Loucy (cell line): ENCODE data around the gene DNM2.

ENCODE experiments used
- H2AFZ ChIP-seq: fragments of 200-600 bp; sonication (generic); 2 replicates; pipeline ENCODE4 v1.6.0; 2016; ENCODE audit warnings: antibody characterized with exemption, mild to moderate bottlenecking, low read length, moderate library complexity
- H3F3A ChIP-seq: fragments of 200-600 bp; 2 replicates; pipeline ENCODE4 v1.6.0; 2016; ENCODE audit warnings: antibody characterized with exemption, low read depth, mild to moderate bottlenecking
- H3K27me3 ChIP-seq: fragments of 200-600 bp; sonication (generic); 2 replicates; pipeline ENCODE4 v1.6.1; 2014; ENCODE audit warnings: low read length, mild to moderate bottlenecking; ENCODE audit not compliant: insufficient read depth, poor library complexity, severe bottlenecking
- H3K36me3 ChIP-seq: fragments of 200-600 bp; sonication (generic); 2 replicates; pipeline ENCODE4 v1.6.1; 2016; ENCODE audit warnings: low read length; ENCODE audit not compliant: insufficient read depth
- H3K4me1 ChIP-seq: fragments of 200-600 bp; sonication (generic); 2 replicates; pipeline ENCODE4 v1.5.1; 2014; ENCODE audit warnings: low read length, mild to moderate bottlenecking; ENCODE audit not compliant: insufficient read depth, poor library complexity, severe bottlenecking
- H3K4me2 ChIP-seq: fragments of 200-600 bp; sonication (generic); 2 replicates; pipeline ENCODE4 v1.6.0; 2014; ENCODE audit warnings: antibody characterized with exemption, low read length, low read depth, mild to moderate bottlenecking; ENCODE audit not compliant: poor library complexity, severe bottlenecking
- H3K4me3 ChIP-seq: fragments of 200-600 bp; sonication (generic); 2 replicates; pipeline ENCODE4 v1.5.1; 2014; ENCODE audit warnings: low read length, mild to moderate bottlenecking, mixed read lengths; ENCODE audit not compliant: poor library complexity, severe bottlenecking
- H3K79me2 ChIP-seq: fragments of 200-600 bp; sonication (generic); 2 replicates; pipeline ENCODE4 v1.6.1; 2014; ENCODE audit warnings: low read length; ENCODE audit not compliant: insufficient read depth
- H3K9ac ChIP-seq: fragments of 200-600 bp; sonication (generic); 2 replicates; pipeline ENCODE4 v1.6.0; 2014; ENCODE audit warnings: mild to moderate bottlenecking, low read depth, low read length, moderate library complexity; ENCODE audit not compliant: poor library complexity, severe bottlenecking
- H3K9me2 ChIP-seq: fragments of 200-600 bp; sonication (generic); replicated peaks from 2 replicates; pipeline ENCODE4 v1.6.1; 2016; ENCODE audit warnings: low read depth, low read length, mixed read lengths
- H3K9me3 ChIP-seq: fragments of 200-600 bp; sonication (generic); 2 replicates; pipeline ENCODE4 v1.6.1; 2014; ENCODE audit warnings: mild to moderate bottlenecking, antibody characterized with exemption, low read length, low read depth; ENCODE audit not compliant: insufficient read depth
- H4K20me1 ChIP-seq: fragments of 200-600 bp; sonication (generic); 2 replicates; pipeline ENCODE4 v1.6.0; 2014; ENCODE audit warnings: antibody characterized with exemption, low read length, mild to moderate bottlenecking; ENCODE audit not compliant: insufficient read depth, poor library complexity, severe bottlenecking
- CTCF ChIP-seq: fragments of 200-600 bp; sonication (generic); conservative IDR thresholded peaks from 2 replicates; pipeline ENCODE4 v1.5.1; 2014; ENCODE audit warnings: mild to moderate bottlenecking, antibody characterized with exemption, low read length
- EZH2phosphoT487 ChIP-seq: fragments of 200-600 bp; IDR thresholded peaks from 2 replicates; pipeline ENCODE4 v1.6.1; 2018; ENCODE audit warnings: antibody characterized with exemption, mild to moderate bottlenecking, moderate library complexity, borderline replicate concordance

The DNM2 gene

GRCh38 chr19:10803252-10803651 is 85.4 kb downstream of the DNM2 start:
- Histone ChIP-seq H3K79me2 (no peaks in the 10 kb centered on the region), H2AFZ (no peak overlapping the region), H3K36me3 (peaks cover 70% of the 10 kb centered on the region; the same call in 1 of the 2 replicates), H3K4me1 (no peaks in the 10 kb centered on the region), H3K27me3 (no peaks in the 10 kb centered on the region), H3K9ac (no peak overlapping the region), H3F3A (no peaks in the 10 kb centered on the region), H3K9me3 (no peaks in the 10 kb centered on the region), H3K4me3 (no peak overlapping the region), H3K4me2 (no peak overlapping the region), H3K9me2 (no peaks in the 10 kb centered on the region), H4K20me1 (no peaks in the 10 kb centered on the region)
- no peak for TF ChIP-seq CTCF

DNA sequence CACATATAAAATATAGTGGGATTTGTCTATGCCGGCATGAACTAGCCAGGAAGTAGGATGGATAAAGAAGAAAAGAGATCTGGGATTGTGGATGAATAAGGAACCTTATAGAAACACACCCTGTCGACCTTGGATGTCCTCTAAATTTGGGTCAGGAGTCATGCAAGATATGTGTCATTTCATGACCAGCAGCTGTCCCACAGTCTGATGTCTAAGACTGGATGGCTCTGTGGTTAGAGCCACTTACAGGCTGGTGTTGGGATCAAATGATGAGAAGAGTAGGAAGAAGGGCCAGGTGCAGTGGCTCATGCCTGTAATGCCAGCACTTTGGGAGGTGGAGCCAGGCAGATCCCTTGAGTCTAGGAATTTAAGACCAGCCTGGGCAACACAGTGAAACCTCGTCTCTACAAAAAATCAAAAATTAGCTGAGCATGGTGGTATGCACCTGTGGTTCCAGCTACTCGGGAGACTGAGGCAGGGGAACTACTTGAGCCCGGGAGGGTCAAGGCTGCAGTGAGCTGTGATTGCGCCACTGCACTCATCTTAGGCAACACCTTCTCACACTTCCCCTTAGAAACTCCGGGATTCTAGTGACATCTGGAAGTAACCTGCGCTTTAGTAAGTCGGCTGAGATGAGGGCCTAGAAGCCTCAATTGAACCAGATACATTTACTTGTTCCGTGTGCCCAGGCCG is 87.3 kb downstream of the DNM2 start:
- Histone ChIP-seq H3K4me2 (no peak overlapping the region), H3K9ac (no peak overlapping the region), H3K4me3 (no peak overlapping the region), H3K4me1 (no peaks in the 10 kb centered on the region), H3K79me2 (no peaks in the 10 kb centered on the region), H3K27me3 (no peaks in the 10 kb centered on the region), H4K20me1 (no peaks in the 10 kb centered on the region), H3F3A (no peaks in the 10 kb centered on the region), H3K9me3 (no peaks in the 10 kb centered on the region), H3K36me3 (peaks cover 76% of the 10 kb centered on the region; the same call in 1 of the 2 replicates), H3K9me2 (no peaks in the 10 kb centered on the region), H2AFZ (no peak overlapping the region)
- no peak for TF ChIP-seq CTCF
- TF ChIP-seq EZH2phosphoT487 = no peak

- Histone ChIP-seq H4K20me1 (no peaks in the 10 kb centered on the region), H3K27me3 (no peaks in the 10 kb centered on the region), H3F3A (no peaks in the 10 kb centered on the region), H3K4me1 (no peaks in the 10 kb centered on the region), H3K36me3 (peaks cover 75% of the 10 kb centered on the region; the same call in 1 of the 2 replicates), H2AFZ (no peak overlapping the region), H3K9me2 (no peaks in the 10 kb centered on the region), H3K79me2 (no peaks in the 10 kb centered on the region), H3K9ac (no peak overlapping the region), H3K9me3 (no peaks in the 10 kb centered on the region), H3K4me3 (no peak overlapping the region), H3K4me2 (no peak overlapping the region)
- no peak for TF ChIP-seq CTCF
- no peak for TF ChIP-seq EZH2phosphoT487
Measured at GRCh38 chr19:10805758-10806247, 87.9 kb downstream of the DNM2 start.
